Measurements from ENCODE around the gene WDFY3. TPM values are rescaled to one million over a fixed set of nuclear protein-coding genes. Genes with fewer than 3 reads are reported as not detected.

The WDFY3 gene
- total and polyA plus RNA-seq, 10 donors: 1.6 to 208 (median 127) TPM

DNA sequence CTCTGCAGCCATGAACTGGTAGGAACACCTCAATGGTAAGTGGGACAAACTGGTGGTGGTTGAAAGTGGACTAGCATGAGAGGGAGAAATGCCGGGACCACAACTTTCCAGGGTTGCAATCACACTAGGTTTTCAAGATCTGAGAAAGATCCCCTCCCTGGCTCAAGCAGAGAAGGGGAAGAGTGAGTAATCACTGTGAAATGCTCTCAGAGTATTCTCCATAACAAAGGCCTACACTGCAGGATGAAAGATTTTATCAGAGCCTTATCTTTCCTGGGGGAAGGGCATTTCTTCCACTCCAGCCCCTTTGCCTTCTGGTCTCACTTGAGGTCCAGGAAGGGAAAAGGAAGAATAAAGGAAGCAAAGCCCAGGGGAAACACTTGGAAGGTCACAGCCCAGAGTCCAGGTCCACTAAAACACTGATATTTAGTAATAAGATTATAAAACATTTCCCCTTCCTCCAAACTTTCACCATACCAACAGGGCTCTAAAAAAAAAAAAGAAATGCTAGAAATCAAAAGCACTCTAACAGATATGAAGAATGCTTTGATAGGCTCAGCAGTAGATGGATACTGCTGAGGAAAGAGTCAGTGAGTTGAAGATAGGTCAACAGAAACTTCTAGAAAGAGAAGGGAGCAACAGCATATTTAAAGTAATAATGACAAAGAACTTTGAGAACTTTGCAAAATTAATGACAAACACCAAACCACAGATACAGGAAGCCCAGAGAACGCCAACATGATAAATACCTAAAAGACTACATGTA, 95.9 kb downstream of the WDFY3 start:
- H3K36me3 ChIP-seq: peaks cover 0 to 11% (median 0%) of the 10 kb centered on the region in 6 donors
- intact Hi-C loops (cut with DNase I; ENCODE audit: low total_unique reads): no loop called here
- peak overlapping the region in 2 of 8 donors; percentile 3 to 30 for H3K27ac ChIP-seq
- H3K4me1 ChIP-seq: no peaks in the 10 kb centered on the region
- WGBS, 5 donors: 55 to 82% (median 59%) methylated on average over 2 of the region's 2 CpGs
- no peak for TF ChIP-seq POLR2A (IDR thresholded peaks at IDR 0.05)
- TF ChIP-seq, protein P1, sequence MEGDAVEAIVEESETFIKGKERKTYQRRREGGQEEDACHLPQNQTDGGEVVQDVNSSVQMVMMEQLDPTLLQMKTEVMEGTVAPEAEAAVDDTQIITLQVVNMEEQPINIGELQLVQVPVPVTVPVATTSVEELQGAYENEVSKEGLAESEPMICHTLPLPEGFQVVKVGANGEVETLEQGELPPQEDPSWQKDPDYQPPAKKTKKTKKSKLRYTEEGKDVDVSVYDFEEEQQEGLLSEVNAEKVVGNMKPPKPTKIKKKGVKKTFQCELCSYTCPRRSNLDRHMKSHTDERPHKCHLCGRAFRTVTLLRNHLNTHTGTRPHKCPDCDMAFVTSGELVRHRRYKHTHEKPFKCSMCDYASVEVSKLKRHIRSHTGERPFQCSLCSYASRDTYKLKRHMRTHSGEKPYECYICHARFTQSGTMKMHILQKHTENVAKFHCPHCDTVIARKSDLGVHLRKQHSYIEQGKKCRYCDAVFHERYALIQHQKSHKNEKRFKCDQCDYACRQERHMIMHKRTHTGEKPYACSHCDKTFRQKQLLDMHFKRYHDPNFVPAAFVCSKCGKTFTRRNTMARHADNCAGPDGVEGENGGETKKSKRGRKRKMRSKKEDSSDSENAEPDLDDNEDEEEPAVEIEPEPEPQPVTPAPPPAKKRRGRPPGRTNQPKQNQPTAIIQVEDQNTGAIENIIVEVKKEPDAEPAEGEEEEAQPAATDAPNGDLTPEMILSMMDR (IDR thresholded peaks at IDR 0.05 in 8 of 11, conservative IDR thresholded peaks at IDR 0.05 in 3 of 11): no peak
- no peak for TF ChIP-seq POLR2AphosphoS5 (IDR thresholded peaks at IDR 0.05)
- H3K27me3 ChIP-seq (replicated peaks in 1 of 7): no peaks in the 10 kb centered on the region
- peaks cover 0 to 10% (median 0%) of the 10 kb centered on the region in 8 donors for H3K9me3 ChIP-seq
- H3K4me3 ChIP-seq: no peak overlapping the region
- no peak for DNase-seq

DNA sequence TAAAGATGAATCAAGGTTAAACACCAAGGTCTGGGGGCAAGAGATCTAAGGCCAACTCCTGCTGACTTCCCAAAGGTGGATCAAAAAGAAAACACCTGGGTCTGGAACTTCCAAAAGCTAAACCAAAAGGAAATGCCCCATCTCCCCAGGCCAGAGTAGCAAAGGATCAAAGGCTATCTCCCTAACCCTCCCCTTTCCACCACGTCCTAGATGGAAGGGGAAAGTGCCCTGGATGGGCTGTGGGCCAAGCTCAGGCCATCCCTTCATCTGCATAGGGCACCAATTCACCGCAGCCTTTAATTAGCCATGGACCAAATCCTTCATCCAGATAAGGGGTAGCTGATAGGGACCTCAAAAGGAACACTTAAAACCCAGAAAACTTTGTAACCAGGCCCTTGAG, 100.2 kb downstream of the WDFY3 start:
- 67 to 78% (median 72%) methylated on average over 2 of the region's 2 CpGs for WGBS, 5 donors
- intact Hi-C loops (cut with DNase I; ENCODE audit: low total_unique reads): no loop called here

GRCh38 chr4:84865600-84865999, 100.9 kb downstream of the WDFY3 start:
- TF ChIP-seq POLR2A (IDR thresholded peaks at IDR 0.05) (no peak), POLR2AphosphoS5 (IDR thresholded peaks at IDR 0.05) (no peak)
- TF ChIP-seq, protein P1 (IDR thresholded peaks at IDR 0.05 in 8 of 11, conservative IDR thresholded peaks at IDR 0.05 in 3 of 11): no peak
- intact Hi-C loops (cut with DNase I; ENCODE audit: low total_unique reads): no loop called here
- H3K27me3 ChIP-seq (replicated peaks in 1 of 7): no peaks in the 10 kb centered on the region
- peaks cover 0 to 3% (median 0%) of the 10 kb centered on the region in 8 donors for H3K9me3 ChIP-seq
- H3K4me1 ChIP-seq: no peaks in the 10 kb centered on the region
- no peak for DNase-seq
- WGBS, 5 donors: 72 to 85% (median 81%) methylated on average over 2 of the region's 2 CpGs
- no peaks in the 10 kb centered on the region for H3K36me3 ChIP-seq
- H3K4me3 ChIP-seq: no peak overlapping the region
- no peak overlapping the region for H3K27ac ChIP-seq

More for the DNA sequence above, 100.2 kb downstream of the WDFY3 start:
- Histone ChIP-seq H3K27me3 (replicated peaks in 1 of 7) (no peaks in the 10 kb centered on the region), H3K4me3 (no peak overlapping the region), H3K4me1 (no peaks in the 10 kb centered on the region), H3K9me3 (peaks cover 0 to 9% (median 0%) of the 10 kb centered on the region in 8 donors), H3K36me3 (no peaks in the 10 kb centered on the region), H3K27ac (no peak overlapping the region)
- TF ChIP-seq POLR2AphosphoS5 (IDR thresholded peaks at IDR 0.05): no peak
- no peak for DNase-seq

- intact Hi-C loops (cut with DNase I; ENCODE audit: low total_unique reads): no loop called here
- no peaks in the 10 kb centered on the region for H3K9me3 ChIP-seq
- no peaks in the 10 kb centered on the region for H3K4me1 ChIP-seq
- no peak for DNase-seq
- H3K27me3 ChIP-seq (replicated peaks in 1 of 7): no peaks in the 10 kb centered on the region
- 82 to 94% (median 84%) methylated on average over 2 of the region's 2 CpGs for WGBS, 5 donors
- H3K4me3 ChIP-seq: no peak overlapping the region
- TF ChIP-seq, protein P1 (IDR thresholded peaks at IDR 0.05 in 8 of 11, conservative IDR thresholded peaks at IDR 0.05 in 3 of 11): no peak
- TF ChIP-seq POLR2A (IDR thresholded peaks at IDR 0.05): no peak
- TF ChIP-seq POLR2AphosphoS5 (IDR thresholded peaks at IDR 0.05): no peak
- H3K27ac ChIP-seq: no peak overlapping the region
- H3K36me3 ChIP-seq: peaks cover 0 to 21% (median 8%) of the 10 kb centered on the region in 6 donors
Measured at GRCh38 chr4:84862064-84862463, 104.4 kb downstream of the WDFY3 start.

All from spleen (tissue), 11 donors.